Endothelial cell (in vitro differentiated cells): Measurements from ENCODE around the gene HNRNPL. TPM values are rescaled to one million over a fixed set of nuclear protein-coding genes. Genes with fewer than 3 reads are reported as not detected.
"Not testable (repeated sequence)": the region's sequence is repeated elsewhere in the genome, so short reads cannot be mapped to it uniquely, and the experiment has no call there.

Experiments
- DNase-seq: peaks from one replicate; pipeline ENCODE4 v3.0.0; 2021; ENCODE audit warnings: low spot score
- H3K27ac Mint-ChIP-seq: one replicate; pipeline ENCODE4 v1.8.0; 2021; ENCODE audit warnings: mixed read lengths, inconsistent platforms; ENCODE audit not compliant: unreplicated experiment
- H3K27me3 Mint-ChIP-seq: one replicate; pipeline ENCODE4 v1.8.0; 2021; ENCODE audit warnings: mild to moderate bottlenecking, moderate library complexity, mixed read lengths, inconsistent platforms; ENCODE audit not compliant: unreplicated experiment
- H3K36me3 Mint-ChIP-seq: one replicate; pipeline ENCODE4 v1.8.0; 2021; ENCODE audit warnings: mild to moderate bottlenecking, low read depth, mixed read lengths, inconsistent platforms; ENCODE audit not compliant: unreplicated experiment
- H3K4me1 Mint-ChIP-seq: one replicate; pipeline ENCODE4 v1.8.0; 2021; ENCODE audit warnings: mild to moderate bottlenecking, mixed read lengths, inconsistent platforms; ENCODE audit not compliant: unreplicated experiment
- H3K4me3 Mint-ChIP-seq: one replicate; pipeline ENCODE4 v1.8.0; 2021; ENCODE audit warnings: mild to moderate bottlenecking, mixed read lengths, inconsistent platforms; ENCODE audit not compliant: unreplicated experiment
- H3K9me3 Mint-ChIP-seq: one replicate; pipeline ENCODE4 v1.8.0; 2021; ENCODE audit warnings: mixed read lengths, inconsistent platforms; ENCODE audit not compliant: unreplicated experiment
- CTCF ChIP-seq: fragments of 200-600 bp; sonication (generic); IDR thresholded peaks from one replicate; pipeline ENCODE4 v1.5.0; 2021; ENCODE audit warnings: antibody characterized with exemption; ENCODE audit not compliant: unreplicated experiment
- total RNA-seq: library from RNA; stranded (reverse); fragmentation: NEBNext Ultra II Directional; extraction: Animal tissue kit (Norgen Biotek cat#: 25700); gene quantifications from one replicate; pipeline ENCODE4 v1.2.1, GENCODE V29; 2021; ENCODE audit not compliant: unreplicated experiment

HNRNPL gene
- total RNA-seq, 1 donor from 2014 or later: 343 TPM

DNA sequence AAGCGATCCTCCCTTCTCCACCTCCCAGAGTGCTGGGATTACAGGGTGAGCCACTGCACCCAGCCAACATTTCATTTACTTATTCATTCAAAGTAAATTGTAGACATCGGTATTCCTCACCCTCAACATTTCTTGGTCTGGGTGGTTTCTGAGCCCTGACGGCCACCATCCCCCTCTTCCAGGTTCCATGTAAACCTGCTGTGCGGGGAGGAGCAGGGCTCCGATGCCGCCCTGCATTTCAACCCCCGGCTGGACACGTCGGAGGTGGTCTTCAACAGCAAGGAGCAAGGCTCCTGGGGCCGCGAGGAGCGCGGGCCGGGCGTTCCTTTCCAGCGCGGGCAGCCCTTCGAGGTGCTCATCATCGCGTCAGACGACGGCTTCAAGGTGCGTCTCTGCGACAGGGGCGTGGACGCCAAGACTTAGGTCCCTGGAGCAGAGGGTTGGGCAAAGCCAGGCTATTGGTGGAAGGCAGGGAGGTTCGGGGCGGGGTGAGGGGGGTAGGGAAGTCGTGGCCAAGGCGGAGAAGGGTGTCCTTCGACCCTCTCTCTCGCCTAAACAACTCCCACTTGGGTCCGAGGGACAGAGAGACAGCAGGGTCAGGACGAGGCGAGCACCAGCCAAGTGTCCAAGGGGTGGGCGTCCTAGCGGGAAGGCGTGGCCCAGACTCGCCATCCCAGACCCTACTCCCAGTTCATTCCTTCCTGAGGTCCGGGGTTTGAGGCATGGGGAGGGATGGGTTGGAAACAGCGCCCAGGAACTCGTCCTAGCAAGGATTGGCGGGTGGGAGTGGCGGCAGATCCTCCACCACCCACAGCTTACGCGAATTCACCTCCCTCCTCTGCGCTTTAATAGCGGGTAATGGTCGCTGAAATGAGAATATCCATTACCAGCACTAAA, 59.0 kb downstream of the HNRNPL start:
- H3K27ac Mint-ChIP-seq, H3K27me3 Mint-ChIP-seq, DNase-seq, H3K9me3 Mint-ChIP-seq, H3K4me3 Mint-ChIP-seq, H3K36me3 Mint-ChIP-seq: not testable (repeated sequence)
- peaks cover 14% of the 10 kb centered on the region for H3K4me1 Mint-ChIP-seq

GRCh38 chr19:38788478-38789243, 61.1 kb downstream of the HNRNPL start, which contains the start of gene LGALS7B:
TSS of gene LGALS7B (plus strand) at chr19:38789200. CDS start at chr19:38789227, 27 bp downstream.
- Mint-ChIP-seq H3K9me3 (no peaks in the 10 kb centered on the region), H3K36me3 (no peaks in the 10 kb centered on the region), H3K27me3 (peaks cover 7% of the 10 kb centered on the region), H3K27ac (peak within 1 kb of the TSS; percentile 84), H3K4me1 (peaks cover 14% of the 10 kb centered on the region), H3K4me3 (no peak within 1 kb of the TSS)
- DNase-seq: no peak
- TF ChIP-seq CTCF: no peak

DNA sequence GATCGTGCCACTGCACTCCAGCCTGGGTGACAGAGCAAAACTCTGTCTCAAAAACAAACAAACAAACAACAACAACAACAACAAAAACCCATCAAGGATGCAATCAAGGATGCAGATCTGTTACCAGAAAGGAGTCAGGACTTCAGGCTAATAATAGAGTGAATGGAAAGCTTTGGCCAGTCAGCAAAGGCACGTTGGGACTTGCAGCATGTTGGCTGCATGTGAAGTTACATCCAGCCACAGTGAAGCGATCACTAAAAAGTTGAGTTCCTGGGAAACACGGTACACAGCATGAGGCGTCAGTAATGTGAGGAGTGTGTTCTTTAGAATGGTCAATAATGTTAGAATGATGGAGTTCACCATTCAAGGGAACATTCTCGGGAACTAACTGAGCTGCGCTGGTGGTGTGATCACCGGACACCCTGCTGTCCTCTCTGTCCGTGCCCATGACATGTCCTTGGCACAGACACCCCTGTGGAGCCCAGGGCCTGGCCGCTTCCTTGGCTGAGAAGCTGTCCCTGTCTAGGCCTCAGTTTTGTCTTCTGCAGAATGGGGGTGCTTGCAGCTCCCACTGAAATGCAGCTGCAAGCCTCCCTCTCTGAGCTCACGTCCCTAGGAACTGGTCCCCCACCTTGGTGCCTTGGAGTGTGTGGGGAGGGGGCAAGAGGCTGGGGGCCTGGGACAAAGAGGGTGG, 63.1 kb downstream of the HNRNPL start:
- Mint-ChIP-seq H3K27me3 (peaks cover 7% of the 10 kb centered on the region), H3K4me1 (peaks cover 8% of the 10 kb centered on the region), H3K27ac (no peak overlapping the region), H3K36me3 (no peaks in the 10 kb centered on the region), H3K9me3 (no peaks in the 10 kb centered on the region), H3K4me3 (no peak overlapping the region)
- no peak for DNase-seq
- TF ChIP-seq CTCF: no peak

Other genes with a start within 250 kb of the HNRNPL start
- 7.5 TPM for gene MAP4K1, start 232.0 kb downstream of the HNRNPL start, total RNA-seq
- 469 TPM for gene EIF3K, start 230.8 kb downstream of the HNRNPL start, total RNA-seq
- gene ACTN4, start 202.3 kb downstream of the HNRNPL start, total RNA-seq: 744 TPM
- 2.9 TPM for gene CAPN12, start 105.5 kb downstream of the HNRNPL start, total RNA-seq
- 3.6 TPM for gene LGALS7, start 76.5 kb downstream of the HNRNPL start, total RNA-seq
- gene LGALS7B, start 60.8 kb downstream of the HNRNPL start, total RNA-seq: 18.8 TPM
- 0.46 TPM for gene LGALS4, start 37.0 kb downstream of the HNRNPL start, total RNA-seq
- 101 TPM for gene ECH1, start 18.2 kb downstream of the HNRNPL start, total RNA-seq
- gene RINL, start 28.3 kb upstream of the HNRNPL start, total RNA-seq: 5.6 TPM
- gene SIRT2, start 49.6 kb upstream of the HNRNPL start, total RNA-seq: 45.9 TPM
- gene NFKBIB, start 50.0 kb upstream of the HNRNPL start, total RNA-seq: 16.9 TPM
- 0.87 TPM for gene CCER2, start 62.2 kb upstream of the HNRNPL start, total RNA-seq
- gene SARS2, start 80.8 kb upstream of the HNRNPL start, total RNA-seq: 36.7 TPM
- gene MRPS12, start 81.0 kb upstream of the HNRNPL start, total RNA-seq: 32.0 TPM
- 16.0 TPM for gene FBXO17, start 125.8 kb upstream of the HNRNPL start, total RNA-seq
- gene FBXO27, start 182.6 kb upstream of the HNRNPL start, total RNA-seq: 4.0 TPM
- 0.46 TPM for gene ACP7, start 234.4 kb upstream of the HNRNPL start, total RNA-seq